ACC112 (cell line): ENCODE data around the gene ZNF37A.
A peak's percentile ranks its signal among the peaks of the same experiment; 100 is the strongest.

ENCODE experiments used
- H2AFZ ChIP-seq: fragments of 200-600 bp; sonication (generic); one replicate; pipeline ENCODE4 v1.6.0; 2017; ENCODE audit warnings: antibody characterized with exemption, low read length; ENCODE audit not compliant: unreplicated experiment
- H3K27ac ChIP-seq: fragments of 200-600 bp; sonication (generic); 2 replicates; pipeline ENCODE4 v1.5.1; 2014; ENCODE audit warnings: low read depth, mild to moderate bottlenecking, antibody characterized with exemption, low read length, moderate library complexity
- H3K27me3 ChIP-seq: fragments of 200-600 bp; sonication (generic); 2 replicates; pipeline ENCODE4 v1.6.1; 2014; ENCODE audit warnings: mild to moderate bottlenecking, antibody characterized with exemption, low read length, moderate library complexity, mixed read lengths; ENCODE audit not compliant: insufficient read depth
- H3K36me3 ChIP-seq: fragments of 200-600 bp; sonication (generic); 2 replicates; pipeline ENCODE4 v1.6.1; 2016; ENCODE audit warnings: mild to moderate bottlenecking, antibody characterized with exemption, low read length, moderate library complexity, mixed read lengths; ENCODE audit not compliant: insufficient read depth
- H3K4me1 ChIP-seq: fragments of 200-600 bp; sonication (generic); one replicate; pipeline ENCODE4 v1.6.1; 2016; ENCODE audit warnings: low read length, mixed read lengths; ENCODE audit not compliant: insufficient read depth, unreplicated experiment, control insufficient read depth
- H3K4me3 ChIP-seq: fragments of 200-600 bp; sonication (generic); 2 replicates; pipeline ENCODE4 v1.5.1; 2014; ENCODE audit warnings: mild to moderate bottlenecking, low read depth, low read length
- H3K79me2 ChIP-seq: fragments of 200-600 bp; sonication (generic); one replicate; pipeline ENCODE4 v1.6.0; 2016; ENCODE audit warnings: low read length; ENCODE audit not compliant: control insufficient read depth, unreplicated experiment, insufficient read depth

Gene ZNF37A

DNA sequence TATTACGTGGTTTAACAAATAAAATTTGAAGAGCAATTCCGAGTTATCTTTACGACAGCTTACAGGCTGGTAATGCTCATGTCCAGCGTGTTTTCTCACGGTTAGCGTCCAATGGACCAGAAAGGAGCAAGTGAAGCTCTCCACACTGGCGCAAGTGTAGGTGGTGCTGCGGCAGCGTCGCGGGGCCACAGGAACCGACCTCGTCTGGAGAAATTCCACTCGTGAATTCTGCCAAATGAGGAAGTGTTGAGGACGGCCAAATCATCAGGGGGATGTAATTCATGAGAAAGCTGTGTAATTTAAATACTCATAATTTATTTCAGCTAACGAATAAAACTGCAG, 350 bp upstream of the ZNF37A start:
- Histone ChIP-seq H3K4me1 (peaks cover 5% of the 10 kb centered on the region), H3K4me3 (peak overlapping the region; percentile 85), H3K79me2 (peaks cover 24% of the 10 kb centered on the region), H3K27me3 (no peaks in the 10 kb centered on the region), H3K27ac (no peak overlapping the region), H3K36me3 (peaks cover 31% of the 10 kb centered on the region), H2AFZ (peak overlapping the region; percentile 72)

GRCh38 chr10:38094927-38095574, 914 bp downstream of the ZNF37A start:
- Histone ChIP-seq H3K27ac (no peak overlapping the region), H2AFZ (peak overlapping the region; percentile 31), H3K4me1 (peaks cover 5% of the 10 kb centered on the region), H3K79me2 (peaks cover 30% of the 10 kb centered on the region), H3K4me3 (peak overlapping the region; percentile 85), H3K36me3 (peaks cover 41% of the 10 kb centered on the region), H3K27me3 (no peaks in the 10 kb centered on the region)

GRCh38 chr10:38102880-38103279, 8.7 kb downstream of the ZNF37A start:
- H3K36me3 ChIP-seq: peaks cover 79% of the 10 kb centered on the region

DNA sequence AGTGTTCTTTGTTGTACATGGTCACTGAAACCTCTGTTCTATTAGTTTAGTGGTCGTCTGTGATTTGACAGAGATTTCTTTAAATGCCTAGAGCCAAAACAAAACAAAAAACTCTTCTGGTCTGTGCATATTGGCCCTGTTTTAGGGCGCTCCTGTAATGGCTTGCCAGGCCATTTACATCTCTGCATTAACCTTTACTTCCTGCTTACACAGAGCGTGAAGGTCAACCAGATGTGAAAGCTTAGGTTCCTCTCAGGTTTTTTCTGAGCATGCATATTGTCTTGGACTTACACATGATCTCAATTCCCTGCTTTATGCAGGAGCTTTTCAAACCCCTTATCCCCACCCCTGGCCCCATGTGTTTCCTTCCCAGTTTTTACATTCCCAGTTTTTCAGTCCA, 9.6 kb downstream of the ZNF37A start:
- Histone ChIP-seq H3K4me3 (no peak overlapping the region), H3K4me1 (no peaks in the 10 kb centered on the region), H3K79me2 (peaks cover 12% of the 10 kb centered on the region), H3K36me3 (peaks cover 70% of the 10 kb centered on the region), H3K27ac (no peak overlapping the region), H3K27me3 (no peaks in the 10 kb centered on the region), H2AFZ (no peak overlapping the region)

More at GRCh38 chr10:38102880-38103279, 8.7 kb downstream of the ZNF37A start:
- Histone ChIP-seq H3K27me3 (no peaks in the 10 kb centered on the region), H3K79me2 (peaks cover 14% of the 10 kb centered on the region), H2AFZ (no peak overlapping the region), H3K4me1 (no peaks in the 10 kb centered on the region), H3K27ac (no peak overlapping the region), H3K4me3 (no peak overlapping the region)

GRCh38 chr10:38112159-38112558, 18.0 kb downstream of the ZNF37A start:
- peaks cover 37% of the 10 kb centered on the region for H3K36me3 ChIP-seq
- H3K79me2 ChIP-seq: no peaks in the 10 kb centered on the region
- no peaks in the 10 kb centered on the region for H3K27me3 ChIP-seq
- no peak overlapping the region for H3K4me3 ChIP-seq
- H3K4me1 ChIP-seq: no peaks in the 10 kb centered on the region
- H2AFZ ChIP-seq: no peak overlapping the region
- H3K27ac ChIP-seq: no peak overlapping the region

DNA sequence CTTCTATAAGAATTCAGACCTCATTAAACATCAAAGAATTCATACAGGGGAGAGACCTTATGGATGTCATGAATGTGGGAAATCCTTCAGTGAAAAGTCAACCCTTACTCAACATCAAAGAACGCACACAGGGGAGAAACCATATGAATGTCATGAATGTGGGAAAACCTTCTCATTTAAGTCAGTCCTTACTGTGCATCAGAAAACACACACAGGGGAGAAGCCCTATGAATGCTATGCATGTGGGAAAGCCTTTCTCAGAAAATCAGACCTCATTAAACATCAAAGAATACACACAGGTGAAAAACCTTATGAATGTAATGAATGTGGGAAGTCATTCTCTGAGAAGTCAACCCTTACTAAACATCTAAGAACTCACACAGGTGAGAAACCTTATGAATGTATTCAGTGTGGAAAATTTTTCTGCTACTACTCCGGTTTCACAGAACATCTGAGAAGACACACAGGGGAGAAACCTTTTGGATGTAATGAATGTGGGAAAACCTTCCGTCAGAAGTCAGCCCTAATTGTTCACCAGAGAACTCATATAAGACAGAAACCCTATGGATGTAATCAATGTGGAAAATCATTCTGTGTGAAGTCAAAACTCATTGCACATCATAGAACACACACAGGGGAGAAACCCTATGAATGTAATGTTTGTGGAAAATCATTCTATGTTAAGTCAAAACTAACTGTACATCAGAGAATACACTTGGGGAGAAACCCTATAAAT, 24.1 kb downstream of the ZNF37A start:
- H2AFZ ChIP-seq: no peak overlapping the region
- no peak overlapping the region for H3K27ac ChIP-seq
- H3K4me3 ChIP-seq: no peak overlapping the region
- H3K27me3 ChIP-seq: no peaks in the 10 kb centered on the region
- peaks cover 65% of the 10 kb centered on the region for H3K36me3 ChIP-seq
- H3K79me2 ChIP-seq: no peaks in the 10 kb centered on the region
- H3K4me1 ChIP-seq: no peaks in the 10 kb centered on the region

GRCh38 chr10:38119038-38119437, 24.9 kb downstream of the ZNF37A start:
- no peaks in the 10 kb centered on the region for H3K4me1 ChIP-seq
- H2AFZ ChIP-seq: no peak overlapping the region
- H3K27me3 ChIP-seq: no peaks in the 10 kb centered on the region
- H3K36me3 ChIP-seq: peaks cover 59% of the 10 kb centered on the region
- no peak overlapping the region for H3K4me3 ChIP-seq
- no peaks in the 10 kb centered on the region for H3K79me2 ChIP-seq
- H3K27ac ChIP-seq: no peak overlapping the region

- 0 out of 2 replicates have a peak, but pooled peaks cover 8% of the 10 kb centered on the region for H3K36me3 ChIP-seq
- no peak overlapping the region for H2AFZ ChIP-seq
- H3K27ac ChIP-seq: no peak overlapping the region
- H3K4me3 ChIP-seq: no peak overlapping the region
- H3K27me3 ChIP-seq: no peaks in the 10 kb centered on the region
- no peaks in the 10 kb centered on the region for H3K79me2 ChIP-seq
- no peaks in the 10 kb centered on the region for H3K4me1 ChIP-seq
Observed at GRCh38 chr10:38127812-38128211, 33.7 kb downstream of the ZNF37A start.

- Histone ChIP-seq H3K4me1 (no peaks in the 10 kb centered on the region), H3K27me3 (no peaks in the 10 kb centered on the region), H3K27ac (no peak overlapping the region), H3K79me2 (no peaks in the 10 kb centered on the region), H3K4me3 (no peak overlapping the region), H2AFZ (no peak overlapping the region), H3K36me3 (no peaks in the 10 kb centered on the region)
Observed at GRCh38 chr10:38143587-38143986, 49.5 kb downstream of the ZNF37A start.

DNA sequence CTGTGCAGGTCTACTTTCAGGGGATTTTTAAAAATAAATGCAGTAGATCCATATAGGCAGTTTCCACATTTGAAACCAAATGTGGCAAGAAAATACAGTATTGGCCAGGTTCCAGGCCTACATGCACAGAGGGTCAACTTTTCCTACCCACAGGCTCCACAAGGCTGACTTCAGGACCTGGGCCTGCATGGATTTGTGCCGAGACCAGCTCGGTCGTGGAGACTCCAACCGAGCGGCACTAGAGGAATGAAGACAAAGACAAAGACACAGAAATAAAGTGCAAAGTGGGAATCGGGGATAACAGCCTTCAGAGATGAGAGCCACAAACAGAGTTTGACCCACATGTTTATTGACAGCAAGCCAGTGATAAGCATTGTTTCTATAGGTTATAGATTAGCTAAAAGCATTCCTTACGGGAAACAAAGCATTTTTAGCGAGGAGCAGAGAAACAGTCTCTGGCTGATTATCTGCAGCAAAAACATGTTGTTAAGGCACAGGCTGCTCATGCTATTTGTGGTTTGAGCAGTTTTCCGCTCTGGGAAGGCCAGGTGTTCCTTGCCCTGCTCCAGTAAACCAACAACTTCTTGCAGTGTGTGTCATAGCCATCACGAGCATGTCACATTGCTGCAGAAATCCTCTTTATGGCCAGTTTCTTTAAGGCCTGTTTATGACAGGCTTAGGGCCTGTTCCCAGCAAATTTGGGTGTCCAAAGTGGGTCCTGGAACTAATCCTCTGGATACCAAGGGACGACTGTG, 52.6 kb downstream of the ZNF37A start:
- H3K27ac ChIP-seq: no peak overlapping the region
- no peaks in the 10 kb centered on the region for H3K27me3 ChIP-seq

More for the DNA sequence above, 52.6 kb downstream of the ZNF37A start:
- Histone ChIP-seq H3K79me2 (no peaks in the 10 kb centered on the region), H2AFZ (no peak overlapping the region), H3K4me3 (no peak overlapping the region), H3K36me3 (no peaks in the 10 kb centered on the region), H3K4me1 (no peaks in the 10 kb centered on the region)
